KMS-11 (cell line): ENCODE data around the gene OSBPL5.

Source experiments
- H2AFZ ChIP-seq: fragments of 200-600 bp; sonication (generic); 2 replicates; pipeline ENCODE4 v1.6.1; 2016; ENCODE audit warnings: antibody characterized with exemption, mixed run types, low read depth
- H3K27ac ChIP-seq: fragments of 200-600 bp; sonication (generic); 2 replicates; pipeline ENCODE4 v1.6.1; 2016; ENCODE audit warnings: mild to moderate bottlenecking, mixed run types
- H3K27me3 ChIP-seq: fragments of 200-600 bp; sonication (generic); 2 replicates; pipeline ENCODE4 v1.6.1; 2017; ENCODE audit warnings: mild to moderate bottlenecking, low read depth, mixed run types, moderate library complexity; ENCODE audit not compliant: insufficient read depth
- H3K36me3 ChIP-seq: fragments of 200-600 bp; sonication (generic); 2 replicates; pipeline ENCODE4 v1.6.1; 2017; ENCODE audit warnings: mild to moderate bottlenecking, mixed run types; ENCODE audit not compliant: insufficient read depth
- H3K4me1 ChIP-seq: fragments of 200-600 bp; sonication (generic); 2 replicates; pipeline ENCODE4 v1.6.1; 2016; ENCODE audit warnings: mild to moderate bottlenecking, low read depth, mixed run types; ENCODE audit not compliant: poor library complexity, severe bottlenecking
- H3K4me2 ChIP-seq: fragments of 200-600 bp; sonication (generic); 2 replicates; pipeline ENCODE4 v1.7.0; 2016; ENCODE audit warnings: mild to moderate bottlenecking, mixed run types
- H3K4me3 ChIP-seq: fragments of 200-600 bp; sonication (generic); IDR thresholded peaks from 2 replicates; pipeline ENCODE4 v1.6.1; 2017; ENCODE audit warnings: low read depth, low read length, mixed read lengths; ENCODE audit not compliant: insufficient read depth
- H3K79me2 ChIP-seq: fragments of 200-600 bp; sonication (generic); 2 replicates; pipeline ENCODE4 v1.6.1; 2016; ENCODE audit warnings: low read depth, mixed run types; ENCODE audit not compliant: insufficient read depth
- H3K9ac ChIP-seq: fragments of 200-600 bp; sonication (generic); 2 replicates; pipeline ENCODE4 v1.6.1; 2016; ENCODE audit warnings: mild to moderate bottlenecking, mixed run types
- H4K20me1 ChIP-seq: fragments of 200-600 bp; sonication (generic); 2 replicates; pipeline ENCODE4 v1.6.1; 2016; ENCODE audit warnings: mild to moderate bottlenecking, mixed run types; ENCODE audit not compliant: insufficient read depth
- TF ChIP-seq, protein P1 (sequence below): fragments of 200-600 bp; sonication (generic); conservative IDR thresholded peaks from 2 replicates; pipeline ENCODE4 v1.6.1; 2017; ENCODE audit warnings: low read depth, mild to moderate bottlenecking, antibody characterized with exemption, low read length, moderate library complexity, mixed read lengths

OSBPL5 gene

DNA sequence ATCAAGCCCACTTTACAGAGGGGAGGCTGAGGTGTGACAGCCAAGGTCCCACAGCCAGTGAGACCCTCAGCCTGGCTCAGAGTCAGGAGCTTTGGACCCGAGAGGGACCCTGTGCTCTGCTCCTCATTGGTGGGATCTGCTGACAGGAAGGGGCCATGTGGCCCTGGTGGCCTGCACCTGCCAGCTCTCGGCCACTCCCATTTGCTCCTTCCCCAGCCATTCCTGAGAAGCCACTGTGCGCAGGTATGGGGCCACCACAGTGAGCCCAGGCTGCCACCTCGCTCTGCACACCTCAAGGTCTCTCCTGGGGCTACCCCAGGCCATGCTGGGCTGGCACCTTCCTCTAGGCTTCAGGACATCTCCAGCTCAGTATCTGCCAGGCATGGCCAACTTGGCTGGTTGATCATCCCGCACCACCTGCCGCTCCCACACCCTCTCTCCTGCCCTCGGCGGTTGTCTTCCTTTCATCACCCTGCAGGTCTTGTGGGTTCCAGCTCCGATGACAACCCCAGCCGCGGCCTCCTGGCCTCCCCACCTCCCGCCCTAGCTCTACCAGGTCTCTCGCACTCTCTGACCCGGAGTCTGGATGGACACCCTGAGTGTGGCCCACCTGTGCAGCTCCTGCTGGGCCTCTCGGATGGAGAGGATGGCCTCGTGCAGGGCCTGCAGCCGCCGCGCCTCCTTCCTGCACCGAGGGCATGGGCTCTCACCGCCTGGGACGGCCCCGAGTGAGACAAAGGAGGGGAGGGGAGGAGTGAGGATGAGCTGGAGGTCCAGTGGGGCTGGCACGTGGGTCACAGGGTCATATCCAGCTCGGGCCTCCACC, 75.7 kb downstream of the OSBPL5 start:
- H3K79me2 ChIP-seq = no peaks in the 10 kb centered on the region
- no peak overlapping the region for H3K4me2 ChIP-seq
- no peaks in the 10 kb centered on the region for H3K27me3 ChIP-seq
- H3K27ac ChIP-seq = no peak overlapping the region
- no peaks in the 10 kb centered on the region for H4K20me1 ChIP-seq
- H3K4me3 ChIP-seq = no peak overlapping the region
- no peak overlapping the region for H3K9ac ChIP-seq
- H3K4me1 ChIP-seq = no peaks in the 10 kb centered on the region
- TF ChIP-seq, protein P1, sequence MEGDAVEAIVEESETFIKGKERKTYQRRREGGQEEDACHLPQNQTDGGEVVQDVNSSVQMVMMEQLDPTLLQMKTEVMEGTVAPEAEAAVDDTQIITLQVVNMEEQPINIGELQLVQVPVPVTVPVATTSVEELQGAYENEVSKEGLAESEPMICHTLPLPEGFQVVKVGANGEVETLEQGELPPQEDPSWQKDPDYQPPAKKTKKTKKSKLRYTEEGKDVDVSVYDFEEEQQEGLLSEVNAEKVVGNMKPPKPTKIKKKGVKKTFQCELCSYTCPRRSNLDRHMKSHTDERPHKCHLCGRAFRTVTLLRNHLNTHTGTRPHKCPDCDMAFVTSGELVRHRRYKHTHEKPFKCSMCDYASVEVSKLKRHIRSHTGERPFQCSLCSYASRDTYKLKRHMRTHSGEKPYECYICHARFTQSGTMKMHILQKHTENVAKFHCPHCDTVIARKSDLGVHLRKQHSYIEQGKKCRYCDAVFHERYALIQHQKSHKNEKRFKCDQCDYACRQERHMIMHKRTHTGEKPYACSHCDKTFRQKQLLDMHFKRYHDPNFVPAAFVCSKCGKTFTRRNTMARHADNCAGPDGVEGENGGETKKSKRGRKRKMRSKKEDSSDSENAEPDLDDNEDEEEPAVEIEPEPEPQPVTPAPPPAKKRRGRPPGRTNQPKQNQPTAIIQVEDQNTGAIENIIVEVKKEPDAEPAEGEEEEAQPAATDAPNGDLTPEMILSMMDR = no peak
- H3K36me3 ChIP-seq = no peaks in the 10 kb centered on the region
- no peak overlapping the region for H2AFZ ChIP-seq

DNA sequence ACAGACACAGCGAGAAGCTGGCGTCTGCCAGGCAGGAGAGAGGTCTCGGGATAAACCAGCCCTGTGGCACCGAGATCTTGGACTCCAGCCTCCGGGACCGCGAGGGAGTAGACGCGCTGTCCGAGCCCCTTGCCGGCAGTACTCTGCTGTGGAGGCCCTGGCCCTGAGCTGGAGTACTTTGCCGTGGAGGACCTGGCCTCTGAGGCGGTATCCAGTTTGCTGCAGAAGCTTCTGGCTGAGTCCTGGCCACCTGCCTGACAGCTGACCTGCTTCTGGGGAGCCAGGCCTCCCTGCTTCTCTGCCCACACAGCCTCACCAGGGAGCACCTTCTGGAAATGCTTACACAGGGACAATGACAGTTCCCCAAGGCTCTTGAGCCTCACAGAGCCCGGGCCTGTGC, 76.3 kb downstream of the OSBPL5 start:
- Histone ChIP-seq H3K27me3 (no peaks in the 10 kb centered on the region), H3K4me3 (no peak overlapping the region), H3K36me3 (no peaks in the 10 kb centered on the region), H3K4me1 (no peaks in the 10 kb centered on the region), H3K79me2 (no peaks in the 10 kb centered on the region), H2AFZ (no peak overlapping the region), H3K9ac (no peak overlapping the region), H3K27ac (no peak overlapping the region), H3K4me2 (no peak overlapping the region), H4K20me1 (no peaks in the 10 kb centered on the region)
- TF ChIP-seq, protein P1 = no peak

DNA sequence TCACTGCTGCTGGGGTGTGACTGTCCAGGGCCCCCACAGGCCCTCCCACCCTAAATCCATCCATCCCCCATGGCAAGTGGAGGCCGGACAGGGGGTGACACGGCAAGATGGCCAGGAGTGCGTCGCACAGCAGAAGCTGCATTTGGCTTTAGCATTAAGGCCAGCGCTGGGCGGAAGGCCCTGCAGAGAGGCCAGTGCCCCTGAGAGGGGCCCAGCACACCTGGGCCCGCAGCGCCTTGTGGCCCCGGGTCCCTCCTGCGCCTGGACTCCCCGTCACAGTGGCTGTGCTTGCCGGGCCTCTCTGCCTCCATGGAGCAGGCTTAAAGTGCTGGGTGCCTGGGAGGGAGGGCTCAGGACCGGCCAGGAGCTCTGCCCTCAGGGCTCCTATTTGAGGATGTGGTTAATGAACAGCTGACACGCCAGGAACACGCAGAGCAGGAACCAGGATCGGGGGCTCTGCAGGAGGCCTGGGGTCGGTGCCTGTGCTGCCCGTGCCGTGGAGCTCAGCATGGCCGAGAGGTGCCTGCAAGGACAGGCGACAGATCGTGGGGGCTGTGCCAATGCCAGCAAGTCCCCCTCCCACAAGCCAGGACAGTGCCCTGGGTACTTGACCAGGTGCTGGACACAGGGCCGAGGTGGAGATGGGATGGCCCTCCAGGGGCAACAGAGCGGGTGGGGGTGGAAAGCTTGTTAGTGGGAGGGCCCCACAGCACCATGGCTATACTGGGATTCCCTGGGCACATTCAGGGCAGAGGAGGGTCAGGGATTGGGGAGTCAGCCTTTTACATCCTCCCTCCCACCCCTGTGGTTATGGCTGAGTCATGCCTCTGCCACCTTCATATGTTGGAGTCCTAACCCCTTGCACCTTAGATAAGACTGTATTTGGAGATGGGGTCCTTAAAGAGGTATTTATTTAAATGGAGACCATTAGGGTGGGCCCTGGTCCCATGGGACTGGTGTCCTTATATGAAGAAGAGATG, 77.0 kb downstream of the OSBPL5 start:
- H4K20me1 ChIP-seq = no peaks in the 10 kb centered on the region
- H3K79me2 ChIP-seq = no peaks in the 10 kb centered on the region
- no peaks in the 10 kb centered on the region for H3K36me3 ChIP-seq
- H3K4me3 ChIP-seq = no peak overlapping the region
- no peaks in the 10 kb centered on the region for H3K4me1 ChIP-seq
- H3K4me2 ChIP-seq = no peak overlapping the region
- H3K27me3 ChIP-seq = no peaks in the 10 kb centered on the region
- no peak overlapping the region for H3K27ac ChIP-seq
- TF ChIP-seq, protein P1 = no peak
- H2AFZ ChIP-seq = no peak overlapping the region
- no peak overlapping the region for H3K9ac ChIP-seq

DNA sequence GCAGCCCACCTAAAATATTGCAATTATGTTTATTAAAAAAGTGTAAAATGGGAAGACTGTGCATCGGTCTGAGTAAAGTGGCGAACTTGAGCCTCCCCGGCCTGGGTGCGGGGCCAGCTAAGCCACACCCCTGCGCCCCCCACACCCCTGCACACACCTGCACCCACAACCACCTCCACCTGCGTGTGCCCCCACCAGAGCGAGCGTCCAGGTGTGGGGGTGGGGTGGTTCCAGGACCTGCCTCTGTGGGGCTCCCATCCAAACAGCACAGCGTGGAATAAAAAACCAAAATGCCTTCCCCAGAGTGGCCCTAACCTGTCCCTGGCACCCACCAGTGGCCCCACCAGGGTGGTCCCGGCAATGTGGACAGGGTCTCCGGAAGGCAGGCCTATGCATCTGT, 77.7 kb downstream of the OSBPL5 start:
- H3K27ac ChIP-seq = no peak overlapping the region
- H3K4me3 ChIP-seq = no peak overlapping the region
- H3K4me1 ChIP-seq = no peaks in the 10 kb centered on the region
- H3K79me2 ChIP-seq = no peaks in the 10 kb centered on the region
- no peak overlapping the region for H3K9ac ChIP-seq
- H3K4me2 ChIP-seq = no peak overlapping the region
- H2AFZ ChIP-seq = no peak overlapping the region
- no peaks in the 10 kb centered on the region for H4K20me1 ChIP-seq
- TF ChIP-seq, protein P1 = no peak
- no peaks in the 10 kb centered on the region for H3K36me3 ChIP-seq
- no peaks in the 10 kb centered on the region for H3K27me3 ChIP-seq
